Left lung (tissue), 10 donors: ENCODE measurements around the gene TENM4. TPM values are rescaled to one million over a fixed set of nuclear protein-coding genes. Genes with fewer than 3 reads are reported as not detected.
A peak's percentile ranks its signal among the peaks of the same experiment; 100 is the strongest.

ENCODE experiments used
- ATAC-seq: fragments of 200-7000 bp; cut with Tn5 transposase; one replicate; pipeline ENCODE4 v1.9.1; 2020; ENCODE audit warnings: moderate library complexity
- DNase-seq, 4 donors: peaks; one replicate each; pipeline ENCODE4 v3.0.0-alpha.2; 2013 to 2020
- H3K27ac ChIP-seq, 2 donors: fragments of 200-600 bp; sonication (generic) in 1 of 2; one replicate each; pipeline versions ENCODE4 v1.5.0 to v1.8.0; 2020 to 2021
- H3K27me3 ChIP-seq, 2 donors: fragments of 200-600 bp; sonication (generic) in 1 of 2; one replicate each; pipeline versions ENCODE4 v1.5.0 to v1.8.0; 2020 to 2021
- H3K36me3 ChIP-seq, 2 donors: fragments of 200-600 bp; sonication (generic) in 1 of 2; one replicate each; pipeline versions ENCODE4 v1.5.0 to v1.8.0; 2020 to 2021
- H3K4me1 ChIP-seq, 2 donors: fragments of 200-600 bp; one replicate each; pipeline ENCODE4 v1.8.0; 2021
- H3K4me3 ChIP-seq, 2 donors: fragments of 200-600 bp; sonication (generic) in 1 of 2; one replicate each; pipeline versions ENCODE4 v1.5.0 to v1.8.0; 2020 to 2021; ENCODE audit warnings: mild to moderate bottlenecking in 1 of 2
- H3K9me3 ChIP-seq, 2 donors: fragments of 200-600 bp; sonication (generic) in 1 of 2; one replicate each; pipeline versions ENCODE4 v1.5.0 to v1.8.0; 2020 to 2021
- CTCF ChIP-seq, 2 donors: fragments of 200-600 bp; sonication (generic) in 1 of 2; IDR thresholded peaks; one replicate each; pipeline versions ENCODE4 v1.5.0 to v1.8.0; 2021; ENCODE audit warnings: antibody characterized with exemption in 2 of 2
- intact Hi-C, 2 donors: fragments of 100-400 bp; cut with DNase I; formaldehyde crosslinking; loops; one replicate each; pipeline versions ENCODE4 v1.11.2 to v1.14.2; 2022
- polyA plus RNA-seq, 6 donors: library from polyadenylated mRNA; unstranded; fragments of 120-200 nt; gene quantifications; one replicate each; pipeline ENCODE4 v1.2.1, GENCODE V29; 2013; ENCODE audit not compliant: insufficient read length in 6 of 6
- total RNA-seq, 2 donors: library from RNA; stranded (reverse); fragmentation: NEBNext Ultra II Directional; extraction: Animal tissue kit (Norgen Biotek cat#: 25700); gene quantifications; one replicate each; pipeline ENCODE4 v1.2.1, GENCODE V29; 2021
- donor health status: DM: no; HTN: yes; CAD: no.
- donor health status: DM: no; HTN: no; CAD: no.

TENM4 gene
- total and polyA plus RNA-seq, 8 donors = 3.4 to 7.1 (median 5.2) TPM

- Histone ChIP-seq H3K36me3 (no peaks in the 10 kb centered on the region), H3K9me3 (no peaks in the 10 kb centered on the region), H3K4me1 (peaks cover 0 to 5% of the 10 kb centered on the region in 2 donors), H3K27me3 (no peaks in the 10 kb centered on the region), H3K4me3 (no peak overlapping the region), H3K27ac (no peak overlapping the region)
- ATAC-seq (peak; percentile 97), DNase-seq (peak; percentile 49 to 83 (median 64))
- intact Hi-C loops = no loop called here
- peak; percentile 95 for TF ChIP-seq CTCF (IDR thresholded peaks at IDR 0.05)
These were observed 795.3 kb downstream of the TENM4 start for GRCh38 chr11:78645226-78646202.

DNA sequence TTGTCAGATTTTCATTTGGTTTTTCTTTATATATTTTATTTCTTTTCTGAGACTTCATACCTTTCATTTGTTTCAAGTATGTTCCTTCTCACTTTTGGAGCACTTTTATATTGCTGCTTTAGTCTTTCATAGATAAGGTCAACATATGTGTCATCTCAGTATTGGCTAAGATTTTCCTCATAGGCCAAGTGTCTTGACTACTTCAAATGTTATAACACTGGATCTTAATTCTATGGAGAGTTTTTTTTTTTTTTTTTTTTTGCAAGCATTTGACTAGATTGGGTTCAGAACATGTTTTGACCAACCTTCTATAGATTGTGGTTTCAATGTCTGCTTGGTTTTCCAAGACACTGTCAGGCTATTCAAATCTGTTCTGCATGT lies 797.2 kb downstream of the TENM4 start:
- no peak for DNase-seq
- H3K9me3 ChIP-seq = no peaks in the 10 kb centered on the region
- no peaks in the 10 kb centered on the region for H3K36me3 ChIP-seq
- intact Hi-C loops = no loop called here
- no peak for ATAC-seq
- H3K4me3 ChIP-seq = no peak overlapping the region
- H3K27ac ChIP-seq = no peak overlapping the region
- H3K27me3 ChIP-seq = no peaks in the 10 kb centered on the region
- H3K4me1 ChIP-seq = peaks cover 0 to 5% of the 10 kb centered on the region in 2 donors
- no peak for TF ChIP-seq CTCF (IDR thresholded peaks at IDR 0.05)

DNA sequence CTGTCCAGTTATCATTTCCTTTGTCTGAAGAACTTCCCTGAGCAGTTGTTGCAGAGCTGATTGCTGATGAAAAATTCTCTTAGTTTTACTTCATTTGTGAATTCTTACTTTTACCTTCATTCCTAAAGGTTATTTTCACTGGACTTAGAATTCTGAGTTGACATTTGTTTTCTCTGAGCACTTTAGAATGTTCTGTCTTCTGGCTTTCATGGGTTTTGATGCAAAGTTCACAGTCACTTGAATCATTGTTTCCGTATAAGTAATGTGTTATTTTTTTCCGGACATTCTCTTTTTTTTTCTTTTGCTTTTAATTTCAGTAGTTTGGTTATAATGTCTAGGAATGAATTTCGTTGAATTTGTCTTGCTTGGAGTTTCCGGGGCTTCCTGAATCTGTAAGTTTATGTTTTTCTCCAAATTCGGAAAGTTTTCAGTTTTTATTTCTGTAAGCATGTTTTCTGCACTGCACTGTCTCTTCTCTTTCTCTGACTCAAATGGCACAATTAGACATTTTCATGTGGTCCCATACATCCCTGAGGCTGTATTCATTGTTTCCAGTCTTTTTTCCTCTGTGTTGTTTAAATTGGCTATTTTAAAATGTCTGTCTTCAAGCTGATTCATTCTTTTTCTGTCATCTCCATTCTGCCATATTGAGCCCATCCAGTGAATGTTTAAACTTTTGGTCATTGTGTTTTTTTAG lies 797.7 kb downstream of the TENM4 start:
- no peak for TF ChIP-seq CTCF (IDR thresholded peaks at IDR 0.05)
- Histone ChIP-seq H3K27ac (no peak overlapping the region), H3K9me3 (no peaks in the 10 kb centered on the region), H3K36me3 (no peaks in the 10 kb centered on the region), H3K27me3 (no peaks in the 10 kb centered on the region), H3K4me3 (no peak overlapping the region), H3K4me1 (peaks cover 0 to 5% of the 10 kb centered on the region in 2 donors)
- no peak for DNase-seq
- no peak for ATAC-seq
- intact Hi-C loops = no loop called here

DNA sequence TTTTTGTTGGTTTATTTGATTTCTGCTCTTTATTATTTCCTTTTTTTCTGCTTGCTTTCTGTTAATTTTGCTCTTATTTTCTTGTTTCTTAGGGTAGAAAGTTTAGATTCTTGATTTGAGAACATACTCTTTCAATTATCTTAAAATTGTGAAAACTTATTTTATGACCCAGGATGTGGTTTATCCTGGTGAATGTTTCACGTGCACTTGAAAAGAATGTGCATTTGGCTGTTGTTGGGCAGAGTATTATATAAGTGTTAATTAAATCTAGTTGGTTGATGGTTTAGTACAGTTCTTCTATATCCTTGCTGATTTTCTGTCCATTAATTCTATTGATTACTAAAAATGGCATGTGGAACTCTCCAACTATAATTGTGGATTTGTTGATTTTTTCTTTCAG lies 799.3 kb downstream of the TENM4 start:
- H3K27ac ChIP-seq = no peak overlapping the region
- no peaks in the 10 kb centered on the region for H3K9me3 ChIP-seq
- ATAC-seq (no peak), DNase-seq (no peak)
- no peaks in the 10 kb centered on the region for H3K27me3 ChIP-seq
- TF ChIP-seq CTCF (IDR thresholded peaks at IDR 0.05) = no peak
- H3K36me3 ChIP-seq = no peaks in the 10 kb centered on the region
- peaks cover 0 to 5% of the 10 kb centered on the region in 2 donors for H3K4me1 ChIP-seq
- no peak overlapping the region for H3K4me3 ChIP-seq
- intact Hi-C loops = no loop called here
